NB4 (cell line): ENCODE data around the gene PDGFA.

ENCODE experiments used
- CTCF ChIP-seq: IDR thresholded peaks from one replicate; pipeline ENCODE4 v1.5.1; 2012; ENCODE audit warnings: low read depth, low read length
- POLR2A ChIP-seq: IDR thresholded peaks from 2 replicates; pipeline ENCODE4 v1.6.1; 2011; ENCODE audit warnings: mild to moderate bottlenecking; ENCODE audit not compliant: insufficient read length; ENCODE audit errors: extremely low read depth
- TF ChIP-seq, protein P1 (sequence below): IDR thresholded peaks from 2 replicates; pipeline ENCODE4 v1.6.1; 2011; ENCODE audit warnings: low read depth, low read length

DNA sequence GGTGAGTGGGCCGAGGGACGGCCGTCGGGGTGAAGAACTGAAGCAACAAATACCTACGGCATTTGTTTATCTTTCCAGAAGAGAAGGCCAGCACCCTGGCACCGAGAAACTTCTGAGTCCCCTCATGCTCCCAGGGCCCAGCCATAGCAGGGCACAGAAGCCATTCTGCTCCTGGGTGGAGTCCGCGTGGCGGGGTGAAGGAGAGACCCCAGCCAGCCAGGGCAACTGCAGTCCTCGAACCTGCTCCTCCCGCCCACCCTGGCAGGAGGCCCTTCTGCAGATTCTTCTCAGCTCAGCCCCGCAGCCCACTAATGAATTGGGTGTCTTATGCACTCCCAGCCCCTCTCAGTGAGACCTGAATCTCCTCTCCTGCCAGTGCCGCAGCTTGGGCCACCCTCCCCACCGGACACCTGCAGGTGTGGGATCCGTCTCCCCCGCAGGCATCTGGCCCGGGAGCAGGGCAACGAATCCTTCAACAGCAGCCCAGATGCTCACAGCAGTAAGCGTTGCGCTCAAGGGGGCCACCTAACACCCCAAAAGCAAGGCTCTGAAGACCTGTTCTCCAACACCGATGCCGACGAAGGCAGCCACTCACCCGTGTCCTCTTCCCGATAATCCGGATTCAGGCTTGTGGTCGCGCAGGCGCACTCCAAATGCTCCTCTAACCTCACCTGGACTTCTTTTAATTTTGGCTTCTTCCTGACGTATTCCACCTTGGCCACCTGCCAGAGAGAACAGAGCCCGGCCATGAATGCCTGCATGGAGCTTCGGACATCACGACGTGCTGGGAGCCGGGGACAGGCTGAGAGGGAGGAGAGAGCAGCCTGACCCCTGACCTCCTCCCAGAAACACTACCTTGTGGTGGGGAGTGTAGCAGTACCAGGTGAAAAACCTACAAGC lies 18.9 kb downstream of the PDGFA start:
- TF ChIP-seq CTCF (no peak), POLR2A (no peak)
- TF ChIP-seq, protein P1, sequence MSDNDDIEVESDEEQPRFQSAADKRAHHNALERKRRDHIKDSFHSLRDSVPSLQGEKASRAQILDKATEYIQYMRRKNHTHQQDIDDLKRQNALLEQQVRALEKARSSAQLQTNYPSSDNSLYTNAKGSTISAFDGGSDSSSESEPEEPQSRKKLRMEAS: no peak
